ENCODE data around the gene FUS. TPM values are rescaled to one million over a fixed set of nuclear protein-coding genes. Genes with fewer than 3 reads are reported as not detected.
A peak's percentile ranks its signal among the peaks of the same experiment; 100 is the strongest.

The FUS gene
- total RNA-seq, 1 experiment from 2014 or later, result 522 TPM

DNA sequence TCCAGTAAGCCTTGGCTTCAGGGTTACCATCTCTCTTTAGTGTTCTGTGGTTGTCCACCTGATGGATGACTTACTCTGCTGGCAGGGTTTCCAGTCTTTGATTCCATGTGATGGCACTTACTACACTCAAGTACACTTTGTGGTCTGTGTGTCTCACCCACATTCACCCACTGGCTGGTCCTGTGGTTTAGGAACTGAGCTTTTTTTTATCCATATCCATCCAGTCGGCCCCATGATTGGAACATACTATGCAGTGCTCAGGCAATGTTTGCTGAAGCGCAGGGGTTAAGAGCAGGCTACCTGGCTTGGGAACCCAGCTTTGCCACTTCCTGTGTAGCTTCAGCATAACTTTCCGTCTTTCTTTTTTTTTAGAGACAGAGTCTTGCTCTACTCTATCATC, 2.8 kb upstream of the FUS start:
- H3K4me1 ChIP-seq (ENCODE audit: control insufficient read depth in 1 of 2, insufficient read depth in 2 of 2, low read length in 2 of 2), result peaks cover 10 to 22% of the 10 kb centered on the region in 2 experiments
- ChIA-PET RAD21 (ENCODE audit: low non-redundant PET in 1 of 2, low total read pairs in 2 of 2, uncharacterized antibody in 2 of 2, unreplicated experiment in 2 of 2) (no interaction called here), POLR2A (no interaction called here), CTCF (no interaction called here)
- peaks cover 13% of the 10 kb centered on the region; the same call in 1 of the 2 replicates for H4K20me1 ChIP-seq (ENCODE audit: insufficient read depth)
- no peak overlapping the region for H3K4me2 ChIP-seq (ENCODE audit: low read length)
- H3K36me3 ChIP-seq (ENCODE audit: control insufficient read depth in 1 of 2, insufficient read depth in 2 of 2, low read length in 2 of 2), result peaks cover under 1 to 9% of the 10 kb centered on the region in 2 experiments; a peak in 3 of 4 replicates
- no TSS peak for BruUV-seq (replicated peaks)
- no peak overlapping the region for H3K27ac ChIP-seq (ENCODE audit: low read depth, low read length)
- H3K9me3 ChIP-seq (ENCODE audit: control insufficient read depth in 1 of 2, insufficient read depth in 1 of 2, low read depth in 1 of 2, low read length in 2 of 2), result no peaks in the 10 kb centered on the region
- no peak overlapping the region for H2AFZ ChIP-seq (ENCODE audit: low read depth, low read length, poor library complexity, severe bottlenecking)
- no peaks in the 10 kb centered on the region for H3K9me2 ChIP-seq (ENCODE audit: insufficient read depth)
- no peak for ATAC-seq
- peaks cover 22% of the 10 kb centered on the region for H3K79me2 ChIP-seq (ENCODE audit: insufficient read depth, low read length)
- H3K27me3 ChIP-seq (ENCODE audit: insufficient read depth, low read length), result no peaks in the 10 kb centered on the region
- intact Hi-C loops (cut with micrococcal nuclease), result no loop called here
- no peak overlapping the region for H3K9ac ChIP-seq (ENCODE audit: low read length)
- TF ChIP-seq POLR2A (IDR thresholded peaks at IDR 0.05; ENCODE audit: borderline replicate concordance, extremely low read depth, insufficient read depth, insufficient read length), result no peak
- TF ChIP-seq, protein P1, sequence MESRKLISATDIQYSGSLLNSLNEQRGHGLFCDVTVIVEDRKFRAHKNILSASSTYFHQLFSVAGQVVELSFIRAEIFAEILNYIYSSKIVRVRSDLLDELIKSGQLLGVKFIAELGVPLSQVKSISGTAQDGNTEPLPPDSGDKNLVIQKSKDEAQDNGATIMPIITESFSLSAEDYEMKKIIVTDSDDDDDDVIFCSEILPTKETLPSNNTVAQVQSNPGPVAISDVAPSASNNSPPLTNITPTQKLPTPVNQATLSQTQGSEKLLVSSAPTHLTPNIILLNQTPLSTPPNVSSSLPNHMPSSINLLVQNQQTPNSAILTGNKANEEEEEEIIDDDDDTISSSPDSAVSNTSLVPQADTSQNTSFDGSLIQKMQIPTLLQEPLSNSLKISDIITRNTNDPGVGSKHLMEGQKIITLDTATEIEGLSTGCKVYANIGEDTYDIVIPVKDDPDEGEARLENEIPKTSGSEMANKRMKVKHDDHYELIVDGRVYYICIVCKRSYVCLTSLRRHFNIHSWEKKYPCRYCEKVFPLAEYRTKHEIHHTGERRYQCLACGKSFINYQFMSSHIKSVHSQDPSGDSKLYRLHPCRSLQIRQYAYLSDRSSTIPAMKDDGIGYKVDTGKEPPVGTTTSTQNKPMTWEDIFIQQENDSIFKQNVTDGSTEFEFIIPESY (IDR thresholded peaks at IDR 0.05; ENCODE audit: extremely low read depth, insufficient replicate concordance, low read length), result no peak
- no peak for TF ChIP-seq POLR2AphosphoS5 (IDR thresholded peaks at IDR 0.05; ENCODE audit: low read depth, low read length)
- DNase-seq (ENCODE audit: low read depth, low spot score), result no peak
- H3K4me3 ChIP-seq (replicated peaks in 1 of 2; ENCODE audit: low read depth in 1 of 2, low read length in 2 of 2), result no peak overlapping the region

DNA sequence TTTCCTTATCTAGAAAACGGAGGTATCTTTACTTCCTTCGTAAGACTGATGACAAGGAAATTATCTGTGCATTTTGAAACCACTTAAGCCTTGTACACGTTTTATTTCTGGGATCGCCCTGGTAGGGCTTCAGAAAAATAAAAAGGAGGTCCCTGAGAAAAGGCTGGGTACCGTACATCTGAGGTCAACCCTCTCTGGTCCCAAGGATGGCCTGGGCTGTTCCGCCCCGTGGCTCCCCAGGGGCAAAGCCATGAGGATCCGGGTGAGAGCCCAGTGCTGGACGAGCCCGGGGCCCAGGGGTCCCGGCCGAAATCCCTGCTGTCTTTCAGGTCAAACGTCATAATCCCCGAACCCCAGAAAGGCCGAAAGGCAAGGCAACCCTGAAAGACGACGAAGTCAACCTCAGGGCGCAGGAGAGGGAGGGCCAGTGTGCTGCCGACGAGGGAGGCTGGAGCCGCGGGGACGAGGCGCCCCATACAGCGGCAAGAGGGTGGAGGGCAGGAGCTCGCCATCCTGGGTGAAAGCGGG, 656 bp upstream of the FUS start:
- Histone ChIP-seq H3K27me3 (ENCODE audit: insufficient read depth, low read length) (no peaks in the 10 kb centered on the region), H3K27ac (ENCODE audit: low read depth, low read length) (peak overlapping the region; percentile 92), H2AFZ (ENCODE audit: low read depth, low read length, poor library complexity, severe bottlenecking) (peak overlapping the region; percentile 77), H3K9me2 (ENCODE audit: insufficient read depth) (no peaks in the 10 kb centered on the region), H3K9me3 (ENCODE audit: control insufficient read depth in 1 of 2, insufficient read depth in 1 of 2, low read depth in 1 of 2, low read length in 2 of 2) (no peaks in the 10 kb centered on the region), H3K79me2 (ENCODE audit: insufficient read depth, low read length) (peaks cover 43% of the 10 kb centered on the region), H3K4me1 (ENCODE audit: control insufficient read depth in 1 of 2, insufficient read depth in 2 of 2, low read length in 2 of 2) (peaks cover 10 to 26% of the 10 kb centered on the region in 2 experiments), H3K4me2 (ENCODE audit: low read length) (peak overlapping the region; percentile 92), H3K9ac (ENCODE audit: low read length) (peak overlapping the region; percentile 98), H3K36me3 (ENCODE audit: control insufficient read depth in 1 of 2, insufficient read depth in 2 of 2, low read length in 2 of 2) (peaks cover 20 to 31% of the 10 kb centered on the region in 2 experiments), H4K20me1 (ENCODE audit: insufficient read depth) (peaks cover 34% of the 10 kb centered on the region), H3K4me3 (replicated peaks in 1 of 2; ENCODE audit: low read depth in 1 of 2, low read length in 2 of 2) (peak overlapping the region; percentile 90 to 93)
- ATAC-seq (peak; percentile 14), DNase-seq (ENCODE audit: low read depth, low spot score) (no peak)
- RAD21 ChIA-PET (ENCODE audit: low non-redundant PET in 1 of 2, low total read pairs in 2 of 2, uncharacterized antibody in 2 of 2, unreplicated experiment in 2 of 2), result no interaction called here
- intact Hi-C loops (cut with micrococcal nuclease), result no loop called here
- CTCF ChIA-PET, result no interaction called here
- POLR2A ChIA-PET, result interaction anchor here (0.6 to 2.1 kb wide), 19 partner anchors 8 to 280 kb away, joined by 3 to 17 read pairs (median 4); partner anchors contain the start of genes ARMC5, HSD3B7, KAT8 and TRIM72
- BruUV-seq (replicated peaks), result no TSS peak
- no peak for TF ChIP-seq YY1 (IDR thresholded peaks at IDR 0.05; ENCODE audit: extremely low read depth, insufficient replicate concordance, low read depth, low read length)
